ENCODE measurements around the gene PPP1R14D.

Gene PPP1R14D

GRCh38 chr15:40836020-40836419 lies 7.5 kb upstream of the PPP1R14D start:
- Histone ChIP-seq H3K27ac (ENCODE audit: low read depth, low read length) (no peak overlapping the region), H3K9ac (ENCODE audit: low read depth, low read length) (no peak overlapping the region), H3K4me3 (ENCODE audit: low read depth, low read length) (no peak overlapping the region), H3K9me3 (ENCODE audit: control insufficient read depth, insufficient read depth, low read length) (no peaks in the 10 kb centered on the region), H3K4me1 (ENCODE audit: control insufficient read depth, insufficient read depth, low read length) (no peaks in the 10 kb centered on the region), H3K36me3 (ENCODE audit: control insufficient read depth, insufficient read depth, low read length) (no peaks in the 10 kb centered on the region), H3K27me3 (ENCODE audit: control insufficient read depth, insufficient read depth, low read length) (no peaks in the 10 kb centered on the region)

- Histone ChIP-seq H3K4me1 (ENCODE audit: control insufficient read depth, insufficient read depth, low read length) (no peaks in the 10 kb centered on the region), H3K4me3 (ENCODE audit: low read depth, low read length) (no peak overlapping the region), H3K9ac (ENCODE audit: low read depth, low read length) (no peak overlapping the region), H3K9me3 (ENCODE audit: control insufficient read depth, insufficient read depth, low read length) (no peaks in the 10 kb centered on the region), H3K27me3 (ENCODE audit: control insufficient read depth, insufficient read depth, low read length) (no peaks in the 10 kb centered on the region), H3K27ac (ENCODE audit: low read depth, low read length) (no peak overlapping the region), H3K36me3 (ENCODE audit: control insufficient read depth, insufficient read depth, low read length) (no peaks in the 10 kb centered on the region)
Observed at GRCh38 chr15:40832903-40833302, 4.4 kb upstream of the PPP1R14D start.

- Histone ChIP-seq H3K36me3 (ENCODE audit: control insufficient read depth, insufficient read depth, low read length) (no peaks in the 10 kb centered on the region), H3K27me3 (ENCODE audit: control insufficient read depth, insufficient read depth, low read length) (no peaks in the 10 kb centered on the region), H3K9ac (ENCODE audit: low read depth, low read length) (no peak overlapping the region), H3K4me3 (ENCODE audit: low read depth, low read length) (no peak overlapping the region), H3K4me1 (ENCODE audit: control insufficient read depth, insufficient read depth, low read length) (no peaks in the 10 kb centered on the region), H3K9me3 (ENCODE audit: control insufficient read depth, insufficient read depth, low read length) (no peaks in the 10 kb centered on the region), H3K27ac (ENCODE audit: low read depth, low read length) (no peak overlapping the region)
Observed at GRCh38 chr15:40831861-40832260, 3.4 kb upstream of the PPP1R14D start.

GRCh38 chr15:40830884-40831283 lies 2.4 kb upstream of the PPP1R14D start:
- H3K4me1 ChIP-seq (ENCODE audit: control insufficient read depth, insufficient read depth, low read length): no peaks in the 10 kb centered on the region
- H3K9ac ChIP-seq (ENCODE audit: low read depth, low read length): no peak overlapping the region
- H3K4me3 ChIP-seq (ENCODE audit: low read depth, low read length): no peak overlapping the region
- no peaks in the 10 kb centered on the region for H3K27me3 ChIP-seq (ENCODE audit: control insufficient read depth, insufficient read depth, low read length)
- no peaks in the 10 kb centered on the region for H3K9me3 ChIP-seq (ENCODE audit: control insufficient read depth, insufficient read depth, low read length)
- no peaks in the 10 kb centered on the region for H3K36me3 ChIP-seq (ENCODE audit: control insufficient read depth, insufficient read depth, low read length)
- H3K27ac ChIP-seq (ENCODE audit: low read depth, low read length): peak overlapping the region; percentile 2

- Histone ChIP-seq H3K9me3 (ENCODE audit: control insufficient read depth, insufficient read depth, low read length) (no peaks in the 10 kb centered on the region), H3K27me3 (ENCODE audit: control insufficient read depth, insufficient read depth, low read length) (no peaks in the 10 kb centered on the region), H3K4me3 (ENCODE audit: low read depth, low read length) (no peak overlapping the region), H3K27ac (ENCODE audit: low read depth, low read length) (no peak overlapping the region), H3K9ac (ENCODE audit: low read depth, low read length) (no peak overlapping the region), H3K36me3 (ENCODE audit: control insufficient read depth, insufficient read depth, low read length) (no peaks in the 10 kb centered on the region), H3K4me1 (ENCODE audit: control insufficient read depth, insufficient read depth, low read length) (no peaks in the 10 kb centered on the region)
Observed at GRCh38 chr15:40829115-40829514, 607 bp upstream of the PPP1R14D start.

GRCh38 chr15:40826423-40827075 lies 2.0 kb downstream of the PPP1R14D start:
- Histone ChIP-seq H3K9me3 (ENCODE audit: control insufficient read depth, insufficient read depth, low read length) (no peaks in the 10 kb centered on the region), H3K36me3 (ENCODE audit: control insufficient read depth, insufficient read depth, low read length) (no peaks in the 10 kb centered on the region), H3K4me3 (ENCODE audit: low read depth, low read length) (no peak overlapping the region), H3K27ac (ENCODE audit: low read depth, low read length) (no peak overlapping the region), H3K27me3 (ENCODE audit: control insufficient read depth, insufficient read depth, low read length) (no peaks in the 10 kb centered on the region), H3K4me1 (ENCODE audit: control insufficient read depth, insufficient read depth, low read length) (no peaks in the 10 kb centered on the region), H3K9ac (ENCODE audit: low read depth, low read length) (no peak overlapping the region)

- Histone ChIP-seq H3K36me3 (ENCODE audit: control insufficient read depth, insufficient read depth, low read length) (no peaks in the 10 kb centered on the region), H3K9me3 (ENCODE audit: control insufficient read depth, insufficient read depth, low read length) (no peaks in the 10 kb centered on the region), H3K27me3 (ENCODE audit: control insufficient read depth, insufficient read depth, low read length) (no peaks in the 10 kb centered on the region), H3K9ac (ENCODE audit: low read depth, low read length) (no peak overlapping the region), H3K4me3 (ENCODE audit: low read depth, low read length) (no peak overlapping the region), H3K27ac (ENCODE audit: low read depth, low read length) (no peak overlapping the region), H3K4me1 (ENCODE audit: control insufficient read depth, insufficient read depth, low read length) (no peaks in the 10 kb centered on the region)
Observed at GRCh38 chr15:40825661-40826422, 2.7 kb downstream of the PPP1R14D start.

GRCh38 chr15:40823572-40824343 lies 4.8 kb downstream of the PPP1R14D start:
- H3K4me3 ChIP-seq (ENCODE audit: low read depth, low read length): no peak overlapping the region
- no peaks in the 10 kb centered on the region for H3K27me3 ChIP-seq (ENCODE audit: control insufficient read depth, insufficient read depth, low read length)
- H3K27ac ChIP-seq (ENCODE audit: low read depth, low read length): no peak overlapping the region
- no peak overlapping the region for H3K9ac ChIP-seq (ENCODE audit: low read depth, low read length)
- no peaks in the 10 kb centered on the region for H3K36me3 ChIP-seq (ENCODE audit: control insufficient read depth, insufficient read depth, low read length)
- H3K9me3 ChIP-seq (ENCODE audit: control insufficient read depth, insufficient read depth, low read length): no peaks in the 10 kb centered on the region
- H3K4me1 ChIP-seq (ENCODE audit: control insufficient read depth, insufficient read depth, low read length): no peaks in the 10 kb centered on the region

- Histone ChIP-seq H3K4me3 (ENCODE audit: low read depth, low read length) (no peak overlapping the region), H3K36me3 (ENCODE audit: control insufficient read depth, insufficient read depth, low read length) (no peaks in the 10 kb centered on the region)
Observed at GRCh38 chr15:40821195-40821594, 7.3 kb downstream of the PPP1R14D start.

GRCh38 chr15:40819048-40819447 lies 9.5 kb downstream of the PPP1R14D start:
- H3K4me1 ChIP-seq (ENCODE audit: control insufficient read depth, insufficient read depth, low read length): no peaks in the 10 kb centered on the region
- H3K9me3 ChIP-seq (ENCODE audit: control insufficient read depth, insufficient read depth, low read length): no peaks in the 10 kb centered on the region
- H3K9ac ChIP-seq (ENCODE audit: low read depth, low read length): no peak overlapping the region
- H3K27me3 ChIP-seq (ENCODE audit: control insufficient read depth, insufficient read depth, low read length): no peaks in the 10 kb centered on the region
- H3K36me3 ChIP-seq (ENCODE audit: control insufficient read depth, insufficient read depth, low read length): peaks cover 9% of the 10 kb centered on the region; the same call in 1 of the 2 replicates
- no peak overlapping the region for H3K27ac ChIP-seq (ENCODE audit: low read depth, low read length)
- H3K4me3 ChIP-seq (ENCODE audit: low read depth, low read length): no peak overlapping the region

More at GRCh38 chr15:40821195-40821594, 7.3 kb downstream of the PPP1R14D start:
- H3K9ac ChIP-seq (ENCODE audit: low read depth, low read length): no peak overlapping the region
- H3K27me3 ChIP-seq (ENCODE audit: control insufficient read depth, insufficient read depth, low read length): no peaks in the 10 kb centered on the region
- H3K4me1 ChIP-seq (ENCODE audit: control insufficient read depth, insufficient read depth, low read length): no peaks in the 10 kb centered on the region
- H3K9me3 ChIP-seq (ENCODE audit: control insufficient read depth, insufficient read depth, low read length): no peaks in the 10 kb centered on the region
- H3K27ac ChIP-seq (ENCODE audit: low read depth, low read length): no peak overlapping the region
